B cell (primary cell): Measurements from ENCODE around the gene CENPM. TPM values are rescaled to one million over a fixed set of nuclear protein-coding genes. Genes with fewer than 3 reads are reported as not detected.

Experiments
- ATAC-seq: fragments of 200-7000 bp; cut with Tn5 transposase; one replicate; pipeline ENCODE4 v1.10.0; 2021; ENCODE audit warnings: low read depth, mild to moderate bottlenecking, moderate number of reproducible peaks, moderate library complexity
- CTCF ChIA-PET: fragments of 350-600 bp; sonication (Branson Sonifier 250); formaldehyde crosslinking; loops from one replicate; lab custom pipeline; 2021; ENCODE audit warnings: antibody characterized with exemption, inconsistent platforms; lab: Charles Lee
- POLR2A ChIA-PET: fragments of 350-600 bp; sonication (Branson Sonifier 250); formaldehyde crosslinking; loops from one replicate; lab custom pipeline; 2021; ENCODE audit warnings: antibody characterized with exemption; lab: Charles Lee
- DNase-seq: peaks from one replicate; pipeline ENCODE4 v3.0.0; 2013
- H2AFZ ChIP-seq: 2 replicates; pipeline ENCODE4 v1.6.1; 2012; ENCODE audit warnings: mild to moderate bottlenecking, low read depth, low read length; ENCODE audit not compliant: insufficient read depth, poor library complexity, severe bottlenecking
- H3K27ac ChIP-seq, 2 donors: 1 replicate in 1 of 2; 2 replicates in 1 of 2; pipeline ENCODE4 v1.5.1; 2012 to 2013; ENCODE audit warnings: low read length in 2 of 2, mild to moderate bottlenecking in 2 of 2, moderate library complexity in 1 of 2
- H3K27me3 ChIP-seq, 4 experiments: fragments of 200-600 bp in 1 of 4; sonication (generic) in 1 of 4; replicated peaks in 1 of 4; 1 replicate in 2 of 4; 2 replicates in 2 of 4; pipeline versions ENCODE4 v1.6.1 to v1.7.0; 2013 to 2016; ENCODE audit warnings: low read length in 3 of 4, mild to moderate bottlenecking in 2 of 4, mixed read lengths in 1 of 4, moderate library complexity in 1 of 4; ENCODE audit not compliant: insufficient read depth in 4 of 4, control insufficient read depth in 3 of 4; ENCODE audit errors: control extremely low read depth in 1 of 4
- H3K36me3 ChIP-seq, 2 experiments: replicated peaks in 1 of 2; 1 replicate in 1 of 2; 2 replicates in 1 of 2; pipeline versions ENCODE4 v1.6.1 to v1.7.1; 2013; ENCODE audit warnings: low read length in 1 of 2; ENCODE audit not compliant: insufficient read depth in 2 of 2, control insufficient read depth in 1 of 2; ENCODE audit errors: control extremely low read depth in 1 of 2, extremely low read depth in 1 of 2
- H3K4me1 ChIP-seq, 2 donors: fragments of 200-600 bp in 1 of 2; sonication (generic) in 1 of 2; 1 replicate in 1 of 2; 2 replicates in 1 of 2; pipeline versions ENCODE4 v1.5.1 to v1.6.1; 2013 to 2017; ENCODE audit warnings: low read length in 2 of 2; ENCODE audit not compliant: control insufficient read depth in 2 of 2, insufficient read depth in 2 of 2
- H3K4me2 ChIP-seq: replicated peaks from 2 replicates; pipeline ENCODE3; 2012; ENCODE audit warnings: mild to moderate bottlenecking, low read depth, low read length; ENCODE audit not compliant: poor library complexity, severe bottlenecking
- H3K4me3 ChIP-seq, 5 experiments: fragments of 200-600 bp in 1 of 5; sonication (generic) in 1 of 5; 1 replicate in 3 of 5; 2 replicates in 2 of 5; pipeline versions ENCODE4 v1.5.1 to v1.7.0; 2011 to 2016; ENCODE audit warnings: low read length in 4 of 5, mild to moderate bottlenecking in 4 of 5, low read depth in 2 of 5, control low read depth in 1 of 5, moderate library complexity in 1 of 5; ENCODE audit not compliant: insufficient read depth in 1 of 5; ENCODE audit errors: control extremely low read depth in 1 of 5, extremely low read depth in 1 of 5
- H3K79me2 ChIP-seq: fragments of 200-600 bp; sonication (generic); one replicate; pipeline ENCODE4 v1.6.0; 2016; ENCODE audit warnings: low read length; ENCODE audit not compliant: control insufficient read depth, insufficient read depth
- H3K9ac ChIP-seq: fragments of 200-600 bp; sonication (generic); 2 replicates; pipeline ENCODE4 v1.6.1; 2017; ENCODE audit warnings: mild to moderate bottlenecking, low read length, moderate library complexity
- H3K9me3 ChIP-seq, 3 donors: one replicate each; pipeline versions ENCODE4 v1.6.1 to v1.7.1; 2013; ENCODE audit warnings: low read length in 2 of 3; ENCODE audit not compliant: control insufficient read depth in 2 of 3, insufficient read depth in 1 of 3; ENCODE audit errors: control extremely low read depth in 1 of 3
- H4K20me1 ChIP-seq: 2 replicates; pipeline ENCODE4 v1.6.0; 2012; ENCODE audit warnings: mild to moderate bottlenecking, low read length; ENCODE audit not compliant: insufficient read depth, control insufficient read depth, poor library complexity, severe bottlenecking
- H3K27ac Mint-ChIP-seq: one replicate; pipeline ENCODE4 v1.8.0; 2021; ENCODE audit warnings: mixed read lengths
- H3K27me3 Mint-ChIP-seq: one replicate; pipeline ENCODE4 v1.8.0; 2021; ENCODE audit warnings: mixed read lengths
- H3K4me1 Mint-ChIP-seq: one replicate; pipeline ENCODE4 v1.8.0; 2021; ENCODE audit warnings: mixed read lengths
- H3K4me3 Mint-ChIP-seq: one replicate; pipeline ENCODE4 v1.8.0; 2021; ENCODE audit warnings: mixed read lengths
- H3K9me3 Mint-ChIP-seq: one replicate; pipeline ENCODE4 v1.8.0; 2022; ENCODE audit warnings: mixed read lengths; ENCODE audit not compliant: insufficient read depth
- EZH2 ChIP-seq: IDR thresholded peaks from 2 replicates; pipeline ENCODE4 v1.6.1; 2012; ENCODE audit warnings: borderline replicate concordance, low read depth, mild to moderate bottlenecking, moderate library complexity, low read length; ENCODE audit not compliant: insufficient read depth, poor library complexity, severe bottlenecking
- WGBS: methylation state at CpG from one replicate; pipeline ENCODE4 v1.1.5; 2013; ENCODE audit warnings: missing lambda C conversion rate; ENCODE audit not compliant: insufficient coverage; 5-methylcytosine and 5-hydroxymethylcytosine counted together
- intact Hi-C: fragments of 100-400 bp; cut with micrococcal nuclease; formaldehyde crosslinking; loops from one replicate; pipeline ENCODE4 v1.10.0; 2022
- polyA plus RNA-seq: library from polyadenylated mRNA; depleted of rRNA; stranded (reverse); fragments of >200 nt; gene quantifications from 2 replicates; pipeline ENCODE4 v1.2.3, GENCODE V29; 2012
- small RNA-seq: library from RNA; depleted of rRNA; stranded (forward); fragments of <200 nt; gene quantifications from one replicate; pipeline ENCODE3, GENCODE V24; 2012; ENCODE audit warnings: low replicate concordance, low read depth; ENCODE audit not compliant: insufficient read length
- total RNA-seq, 2 donors: library from RNA; stranded (reverse); fragments of 120-200 nt in 1 of 2; gene quantifications; 1 replicate in 1 of 2; 2 replicates in 1 of 2; pipeline versions ENCODE4 v1.2.3 to v1.2.4, GENCODE V29; 2013 to 2022
- TF ChIP-seq, protein P1 (sequence below): fragments of 200-600 bp; IDR thresholded peaks from one replicate; pipeline ENCODE4 v1.8.0; 2022; ENCODE audit warnings: antibody characterized with exemption, mild to moderate bottlenecking

CENPM gene
- total and polyA plus RNA-seq, 2 donors (not counting 1 experiment from before 2014, with no cell fraction given): 30.7 to 43.8 TPM

DNA sequence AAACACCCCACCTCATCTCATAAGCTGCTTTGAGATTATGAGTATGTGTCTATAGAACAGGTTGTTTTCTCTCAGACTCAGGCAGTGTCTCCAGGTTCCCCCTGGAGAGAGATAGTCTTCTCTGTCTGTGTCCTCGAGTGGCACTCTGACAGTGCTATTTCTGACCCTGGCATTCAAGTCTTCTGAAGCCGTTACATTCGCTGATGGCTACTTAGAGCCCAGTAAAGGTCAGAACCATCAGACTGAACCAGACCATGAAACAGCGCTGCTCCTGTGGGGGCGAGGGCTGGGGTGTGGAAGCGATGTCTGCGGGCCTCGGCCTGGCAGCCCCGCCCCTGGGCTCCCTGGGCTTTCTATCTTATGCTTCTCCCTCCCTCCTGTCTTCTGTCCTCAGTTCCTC, 55.5 kb downstream of the CENPM start:
- H3K9me3 Mint-ChIP-seq: no peaks in the 10 kb centered on the region
- H3K27me3 Mint-ChIP-seq: no peaks in the 10 kb centered on the region
- peaks cover 4 to 74% of the 10 kb centered on the region in 2 experiments for H3K36me3 ChIP-seq
- H3K4me2 ChIP-seq: no peak overlapping the region
- H3K27ac Mint-ChIP-seq: no peak overlapping the region
- TF ChIP-seq, protein P1, sequence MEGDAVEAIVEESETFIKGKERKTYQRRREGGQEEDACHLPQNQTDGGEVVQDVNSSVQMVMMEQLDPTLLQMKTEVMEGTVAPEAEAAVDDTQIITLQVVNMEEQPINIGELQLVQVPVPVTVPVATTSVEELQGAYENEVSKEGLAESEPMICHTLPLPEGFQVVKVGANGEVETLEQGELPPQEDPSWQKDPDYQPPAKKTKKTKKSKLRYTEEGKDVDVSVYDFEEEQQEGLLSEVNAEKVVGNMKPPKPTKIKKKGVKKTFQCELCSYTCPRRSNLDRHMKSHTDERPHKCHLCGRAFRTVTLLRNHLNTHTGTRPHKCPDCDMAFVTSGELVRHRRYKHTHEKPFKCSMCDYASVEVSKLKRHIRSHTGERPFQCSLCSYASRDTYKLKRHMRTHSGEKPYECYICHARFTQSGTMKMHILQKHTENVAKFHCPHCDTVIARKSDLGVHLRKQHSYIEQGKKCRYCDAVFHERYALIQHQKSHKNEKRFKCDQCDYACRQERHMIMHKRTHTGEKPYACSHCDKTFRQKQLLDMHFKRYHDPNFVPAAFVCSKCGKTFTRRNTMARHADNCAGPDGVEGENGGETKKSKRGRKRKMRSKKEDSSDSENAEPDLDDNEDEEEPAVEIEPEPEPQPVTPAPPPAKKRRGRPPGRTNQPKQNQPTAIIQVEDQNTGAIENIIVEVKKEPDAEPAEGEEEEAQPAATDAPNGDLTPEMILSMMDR: no peak
- TF ChIP-seq EZH2: no peak
- no peaks in the 10 kb centered on the region for H3K27me3 ChIP-seq
- H4K20me1 ChIP-seq: peaks cover 20% of the 10 kb centered on the region
- H3K4me1 Mint-ChIP-seq: peaks cover 37% of the 10 kb centered on the region
- no peaks in the 10 kb centered on the region for H3K9me3 ChIP-seq
- no peak overlapping the region for H2AFZ ChIP-seq
- no peak overlapping the region for H3K27ac ChIP-seq
- peaks cover 22% of the 10 kb centered on the region for H3K79me2 ChIP-seq
- ChIA-PET CTCF (interaction anchor here (2.9 kb wide), 1 partner anchor 194 kb away, joined by 11 read pairs; no protein-coding TSS in a partner anchor), POLR2A (interaction anchor here (0.5 to 0.6 kb wide), 2 partner anchors 30 to 54 kb away, joined by 3 read pairs; no protein-coding TSS in a partner anchor)
- no peak for DNase-seq
- intact Hi-C loops: no loop called here
- H3K4me3 ChIP-seq: no peak overlapping the region
- no peak overlapping the region for H3K9ac ChIP-seq
- H3K4me1 ChIP-seq: peaks cover 14 to 22% of the 10 kb centered on the region in 2 donors
- ATAC-seq: no peak
- whole genome bisulfite sequencing: 99% methylated on average over 4 of the region's 9 CpGs
- no peak overlapping the region for H3K4me3 Mint-ChIP-seq

Small RNAs within 50 kb of the gene (small RNA-seq; reads per million reads assigned to genes)
- 11.4 reads per million, percentile 85 among the genes with 10 or more reads in this experiment for gene MIR33A

Other genes with a start within 250 kb of the CENPM start
- 50.1 and 59.3 TPM in 2 replicates for gene MEI1, start 247.6 kb downstream of the CENPM start, total RNA-seq
- gene MEI1, start 247.6 kb downstream of the CENPM start, polyA plus RNA-seq: 40.3 and 64.8 TPM in 2 replicates
- gene CCDC134, start 146.5 kb downstream of the CENPM start, total RNA-seq: 17.4 and 18.1 TPM in 2 replicates
- gene CCDC134, start 146.5 kb downstream of the CENPM start, polyA plus RNA-seq: 4.4 and 5.0 TPM in 2 replicates
- gene SREBF2, start 114.0 kb downstream of the CENPM start, total RNA-seq: 287 and 304 TPM in 2 replicates
- 106 and 116 TPM in 2 replicates for gene SREBF2, start 114.0 kb downstream of the CENPM start, polyA plus RNA-seq
- gene SHISA8, start 32.1 kb downstream of the CENPM start, total RNA-seq: 46.5 and 54.1 TPM in 2 replicates
- gene SHISA8, start 32.1 kb downstream of the CENPM start, polyA plus RNA-seq: 5.1 and 22.4 TPM in 2 replicates
- 646 and 651 TPM in 2 replicates for gene TNFRSF13C, start 20.3 kb downstream of the CENPM start, total RNA-seq
- 221 and 227 TPM in 2 replicates for gene TNFRSF13C, start 20.3 kb downstream of the CENPM start, polyA plus RNA-seq
- 0.29 and 0.39 TPM in 2 replicates for gene SEPTIN3, start 22.3 kb upstream of the CENPM start, total RNA-seq
- 0.06 and 0.14 TPM in 2 replicates for gene SEPTIN3, start 22.3 kb upstream of the CENPM start, polyA plus RNA-seq
- gene WBP2NL, start 51.6 kb upstream of the CENPM start, total RNA-seq: 10.1 and 10.4 TPM in 2 replicates
- gene WBP2NL, start 51.6 kb upstream of the CENPM start, polyA plus RNA-seq: 1.6 and 3.2 TPM in 2 replicates
- gene NAGA, start 123.7 kb upstream of the CENPM start, total RNA-seq: 20.2 and 21.0 TPM in 2 replicates
- 7.0 and 13.2 TPM in 2 replicates for gene NAGA, start 123.7 kb upstream of the CENPM start, polyA plus RNA-seq
- gene PHETA2, start 127.1 kb upstream of the CENPM start, total RNA-seq: 3.2 and 3.8 TPM in 2 replicates
- gene PHETA2, start 127.1 kb upstream of the CENPM start, polyA plus RNA-seq: 1.1 TPM in 2 replicates
- gene SMDT1, start 132.5 kb upstream of the CENPM start, total RNA-seq: 133 and 140 TPM in 2 replicates
- 79.0 and 122 TPM in 2 replicates for gene SMDT1, start 132.5 kb upstream of the CENPM start, polyA plus RNA-seq
- gene NDUFA6, start 143.6 kb upstream of the CENPM start, total RNA-seq: 47.8 and 51.5 TPM in 2 replicates
- 26.2 and 49.0 TPM in 2 replicates for gene NDUFA6, start 143.6 kb upstream of the CENPM start, polyA plus RNA-seq
- 3.9 TPM in 2 replicates for gene CYP2D6, start 183.7 kb upstream of the CENPM start, total RNA-seq
- gene CYP2D6, start 183.7 kb upstream of the CENPM start, polyA plus RNA-seq: 3.1 and 7.4 TPM in 2 replicates